Measurements from ENCODE around the gene SPDYE16.
"Not testable (repeated sequence)": the region's sequence is repeated elsewhere in the genome, so short reads cannot be mapped to it uniquely, and the experiment has no call there.

SPDYE16 gene

DNA sequence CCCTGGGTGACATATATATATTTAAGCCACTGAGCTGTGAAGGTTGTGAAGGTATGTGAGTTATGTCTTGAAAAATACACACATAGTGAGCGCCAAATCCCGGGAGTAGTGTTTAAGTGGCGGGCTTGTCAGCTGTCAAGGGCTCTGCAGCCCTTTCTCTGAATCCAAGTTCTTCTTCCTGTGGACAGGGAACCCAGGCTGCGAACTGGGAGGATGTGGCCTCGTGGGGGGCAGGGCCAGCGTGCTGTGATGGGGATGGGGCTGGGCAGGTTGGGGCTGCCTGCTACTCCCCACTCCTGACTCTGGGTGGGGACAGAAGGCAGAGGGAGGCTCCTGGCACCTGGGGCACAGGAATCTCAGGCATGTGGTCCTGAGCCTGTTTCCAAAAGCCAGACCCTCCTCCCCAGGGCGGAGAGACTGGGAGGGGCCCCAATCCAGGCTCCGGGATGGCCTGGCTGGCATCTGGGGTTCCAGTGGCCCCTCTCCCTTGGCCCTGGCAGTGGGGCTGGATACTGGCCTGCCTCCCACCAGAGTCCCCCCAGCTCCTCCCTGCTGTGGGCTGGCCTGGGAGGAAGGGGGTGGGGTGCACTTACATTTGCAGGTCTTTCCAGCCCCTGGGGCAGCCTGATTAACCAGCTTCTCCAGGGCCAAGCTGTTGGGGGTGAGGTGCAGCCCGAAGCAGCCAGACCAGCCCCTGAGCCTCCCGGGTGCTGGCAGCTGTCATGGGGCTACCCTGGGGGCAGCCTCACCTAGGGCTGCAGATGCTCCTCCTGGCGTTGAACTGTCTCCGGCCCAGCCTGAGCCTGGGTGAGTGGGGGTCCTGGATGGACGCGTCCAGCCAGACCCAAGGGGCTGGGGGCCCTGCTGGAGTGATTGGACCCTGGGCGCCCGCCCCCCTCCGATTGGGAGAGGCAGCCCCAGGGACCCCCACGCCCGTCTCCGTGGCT, 32.9 kb downstream of the SPDYE16 start, which contains the start of gene UPK3B:
TSS of gene UPK3B (plus strand) at position 622 of the 947 bp plus-strand sequence. CDS start at position 723, 101 bp downstream.
- H3K4me3 ChIP-seq (ENCODE audit: low read length): no peak within 1 kb of the TSS
- no peaks in the 10 kb centered on the region for H4K20me1 ChIP-seq (ENCODE audit: control insufficient read depth, insufficient read depth, low read depth, low read length)
- H3F3A ChIP-seq (ENCODE audit: control insufficient read depth, insufficient read depth): no peaks in the 10 kb centered on the region
- TF ChIP-seq, protein P1, sequence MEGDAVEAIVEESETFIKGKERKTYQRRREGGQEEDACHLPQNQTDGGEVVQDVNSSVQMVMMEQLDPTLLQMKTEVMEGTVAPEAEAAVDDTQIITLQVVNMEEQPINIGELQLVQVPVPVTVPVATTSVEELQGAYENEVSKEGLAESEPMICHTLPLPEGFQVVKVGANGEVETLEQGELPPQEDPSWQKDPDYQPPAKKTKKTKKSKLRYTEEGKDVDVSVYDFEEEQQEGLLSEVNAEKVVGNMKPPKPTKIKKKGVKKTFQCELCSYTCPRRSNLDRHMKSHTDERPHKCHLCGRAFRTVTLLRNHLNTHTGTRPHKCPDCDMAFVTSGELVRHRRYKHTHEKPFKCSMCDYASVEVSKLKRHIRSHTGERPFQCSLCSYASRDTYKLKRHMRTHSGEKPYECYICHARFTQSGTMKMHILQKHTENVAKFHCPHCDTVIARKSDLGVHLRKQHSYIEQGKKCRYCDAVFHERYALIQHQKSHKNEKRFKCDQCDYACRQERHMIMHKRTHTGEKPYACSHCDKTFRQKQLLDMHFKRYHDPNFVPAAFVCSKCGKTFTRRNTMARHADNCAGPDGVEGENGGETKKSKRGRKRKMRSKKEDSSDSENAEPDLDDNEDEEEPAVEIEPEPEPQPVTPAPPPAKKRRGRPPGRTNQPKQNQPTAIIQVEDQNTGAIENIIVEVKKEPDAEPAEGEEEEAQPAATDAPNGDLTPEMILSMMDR (IDR thresholded peaks at IDR 0.05; ENCODE audit: low read depth, low read length, poor library complexity, severe bottlenecking): no peak
- no peak for TF ChIP-seq EZH2phosphoT487 (IDR thresholded peaks at IDR 0.05; ENCODE audit: borderline replicate concordance, low read length)
- H3K4me1 ChIP-seq (ENCODE audit: control insufficient read depth, low read length): no peaks in the 10 kb centered on the region
- H3K27ac ChIP-seq (ENCODE audit: low read depth, low read length): no peak within 1 kb of the TSS
- H3K9me3 ChIP-seq (ENCODE audit: control insufficient read depth, insufficient read depth, low read length): no peaks in the 10 kb centered on the region
- H3K27me3 ChIP-seq (ENCODE audit: control insufficient read depth, low read length): no peaks in the 10 kb centered on the region
- no peaks in the 10 kb centered on the region for H3K79me2 ChIP-seq (ENCODE audit: control insufficient read depth, low read length)
- no peaks in the 10 kb centered on the region for H3K9me2 ChIP-seq (replicated peaks; ENCODE audit: control insufficient read depth, low read length)
- no peaks in the 10 kb centered on the region for H3K36me3 ChIP-seq (ENCODE audit: control insufficient read depth, low read length)
- no peak within 1 kb of the TSS for H3K4me2 ChIP-seq (ENCODE audit: low read length)

DNA sequence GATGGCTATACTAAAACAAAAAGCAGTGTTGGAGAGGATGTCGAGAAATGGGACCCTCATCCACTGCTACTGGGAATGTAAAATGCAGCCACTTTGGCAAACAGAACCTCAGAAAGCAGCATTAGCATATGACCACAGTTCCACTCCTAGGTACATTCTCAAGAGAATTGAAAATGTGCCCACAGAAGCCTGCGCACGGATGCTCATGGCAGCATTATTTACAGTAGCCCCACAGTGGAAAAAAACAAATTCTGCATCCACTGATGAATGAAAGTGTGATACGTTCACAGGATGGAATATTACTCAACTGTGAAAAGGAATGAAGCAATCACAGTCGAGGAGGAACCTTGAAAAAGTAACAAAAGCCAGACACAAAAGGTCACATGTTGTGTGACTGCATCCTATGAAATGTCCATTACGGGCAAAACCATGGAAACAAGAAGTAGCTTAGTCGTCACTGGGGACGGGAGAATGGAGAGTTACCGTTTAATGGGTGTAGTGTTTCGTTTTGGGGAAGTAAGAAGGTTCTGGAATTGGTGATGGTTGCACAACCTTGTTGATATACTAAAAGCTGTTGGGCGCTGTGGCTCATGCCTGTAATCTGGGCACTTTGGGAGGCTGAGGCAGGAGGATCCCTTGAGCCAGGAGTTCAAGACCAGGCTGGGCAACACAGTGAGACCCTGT, 35.2 kb downstream of the SPDYE16 start:
- H3K4me1 ChIP-seq (ENCODE audit: control insufficient read depth, low read length): no peaks in the 10 kb centered on the region
- no peaks in the 10 kb centered on the region for H4K20me1 ChIP-seq (ENCODE audit: control insufficient read depth, insufficient read depth, low read depth, low read length)
- no peak overlapping the region for H3K4me2 ChIP-seq (ENCODE audit: low read length)
- H3F3A ChIP-seq (ENCODE audit: control insufficient read depth, insufficient read depth): no peaks in the 10 kb centered on the region
- H3K36me3 ChIP-seq (ENCODE audit: control insufficient read depth, low read length): no peaks in the 10 kb centered on the region
- no peaks in the 10 kb centered on the region for H3K27me3 ChIP-seq (ENCODE audit: control insufficient read depth, low read length)
- no peaks in the 10 kb centered on the region for H3K79me2 ChIP-seq (ENCODE audit: control insufficient read depth, low read length)
- H3K4me3 ChIP-seq (ENCODE audit: low read length): no peak overlapping the region
- H3K9me2 ChIP-seq (replicated peaks; ENCODE audit: control insufficient read depth, low read length): no peaks in the 10 kb centered on the region
- no peak overlapping the region for H3K27ac ChIP-seq (ENCODE audit: low read depth, low read length)
- H3K9me3 ChIP-seq (ENCODE audit: control insufficient read depth, insufficient read depth, low read length): no peaks in the 10 kb centered on the region
- no peak for TF ChIP-seq EZH2phosphoT487 (IDR thresholded peaks at IDR 0.05; ENCODE audit: borderline replicate concordance, low read length)
- TF ChIP-seq, protein P1 (IDR thresholded peaks at IDR 0.05; ENCODE audit: low read depth, low read length, poor library complexity, severe bottlenecking): no peak

DNA sequence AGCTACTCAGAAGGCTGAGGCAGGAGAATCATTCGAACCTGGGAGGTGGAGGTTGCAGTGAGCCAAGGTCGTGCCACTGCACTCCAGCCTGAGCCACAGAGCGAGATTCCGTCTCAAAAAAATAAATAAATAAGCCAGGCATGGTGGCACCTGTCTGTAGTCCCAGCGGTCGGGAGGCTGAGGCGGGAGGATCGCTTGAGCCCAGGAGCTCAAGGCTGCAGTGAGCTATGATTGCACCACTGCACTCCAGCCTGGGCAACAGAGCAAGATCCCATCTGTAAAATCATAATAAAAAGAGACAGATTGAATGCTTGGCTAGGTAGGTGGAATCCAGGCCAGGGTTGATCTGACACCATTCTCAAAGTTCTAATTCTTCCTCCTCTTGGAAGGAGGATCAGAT, 36.5 kb downstream of the SPDYE16 start:
- not testable (repeated sequence) for H3F3A ChIP-seq (ENCODE audit: control insufficient read depth, insufficient read depth); H3K9me3 ChIP-seq (ENCODE audit: control insufficient read depth, insufficient read depth, low read length); H3K4me3 ChIP-seq (ENCODE audit: low read length); H3K4me2 ChIP-seq (ENCODE audit: low read length); H3K36me3 ChIP-seq (ENCODE audit: control insufficient read depth, low read length); H3K9me2 ChIP-seq (replicated peaks; ENCODE audit: control insufficient read depth, low read length); H3K79me2 ChIP-seq (ENCODE audit: control insufficient read depth, low read length); H4K20me1 ChIP-seq (ENCODE audit: control insufficient read depth, insufficient read depth, low read depth, low read length); H3K4me1 ChIP-seq (ENCODE audit: control insufficient read depth, low read length); H3K27me3 ChIP-seq (ENCODE audit: control insufficient read depth, low read length); H3K27ac ChIP-seq (ENCODE audit: low read depth, low read length)

DNA sequence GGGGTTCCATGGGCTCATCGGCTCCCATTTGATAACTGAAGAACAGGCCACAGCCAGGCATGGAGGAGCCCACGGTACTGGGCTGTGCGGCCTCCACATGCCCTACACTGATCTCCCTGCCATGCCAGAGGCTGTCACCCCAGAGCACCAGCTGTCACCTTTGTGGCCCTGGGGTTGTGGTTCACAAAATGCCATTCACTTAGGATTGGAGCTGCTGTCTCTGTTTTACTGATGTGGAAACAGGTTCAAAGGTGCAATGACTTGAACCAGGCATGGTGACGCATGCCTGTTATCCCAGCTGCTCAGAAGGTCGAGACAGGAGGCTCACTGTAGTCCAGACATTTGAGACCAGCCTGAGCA, 37.0 kb downstream of the SPDYE16 start:
- no peak overlapping the region for H3K4me3 ChIP-seq (ENCODE audit: low read length)
- no peaks in the 10 kb centered on the region for H4K20me1 ChIP-seq (ENCODE audit: control insufficient read depth, insufficient read depth, low read depth, low read length)
- TF ChIP-seq, protein P1 (IDR thresholded peaks at IDR 0.05; ENCODE audit: low read depth, low read length, poor library complexity, severe bottlenecking): no peak
- no peak for TF ChIP-seq EZH2phosphoT487 (IDR thresholded peaks at IDR 0.05; ENCODE audit: borderline replicate concordance, low read length)
- H3K36me3 ChIP-seq (ENCODE audit: control insufficient read depth, low read length): no peaks in the 10 kb centered on the region
- no peak overlapping the region for H3K27ac ChIP-seq (ENCODE audit: low read depth, low read length)
- no peaks in the 10 kb centered on the region for H3K4me1 ChIP-seq (ENCODE audit: control insufficient read depth, low read length)
- H3K9me3 ChIP-seq (ENCODE audit: control insufficient read depth, insufficient read depth, low read length): no peaks in the 10 kb centered on the region
- no peaks in the 10 kb centered on the region for H3K27me3 ChIP-seq (ENCODE audit: control insufficient read depth, low read length)
- no peak overlapping the region for H3K4me2 ChIP-seq (ENCODE audit: low read length)
- H3F3A ChIP-seq (ENCODE audit: control insufficient read depth, insufficient read depth): no peaks in the 10 kb centered on the region
- H3K9me2 ChIP-seq (replicated peaks; ENCODE audit: control insufficient read depth, low read length): no peaks in the 10 kb centered on the region
- H3K79me2 ChIP-seq (ENCODE audit: control insufficient read depth, low read length): no peaks in the 10 kb centered on the region
